ENCODE measurements around the gene NDOR1.
"Not testable (repeated sequence)": the region's sequence is repeated elsewhere in the genome, so short reads cannot be mapped to it uniquely, and the experiment has no call there.

The NDOR1 gene

GRCh38 chr9:137233143-137233980 lies 27.9 kb downstream of the NDOR1 start:
- no peak for DNase-seq

GRCh38 chr9:137234055-137234697 lies 28.7 kb downstream of the NDOR1 start:
- DNase-seq: no peak

- DNase-seq: no peak
Measured at GRCh38 chr9:137234758-137235423, 29.4 kb downstream of the NDOR1 start.

GRCh38 chr9:137235424-137236237 lies 30.1 kb downstream of the NDOR1 start:
- no peak for DNase-seq

GRCh38 chr9:137236238-137236935 lies 30.9 kb downstream of the NDOR1 start:
- DNase-seq: peak; percentile 97

GRCh38 chr9:137236936-137237421 lies 31.5 kb downstream of the NDOR1 start:
- no peak for DNase-seq

GRCh38 chr9:137237759-137238726 lies 32.5 kb downstream of the NDOR1 start:
- no peak for DNase-seq

GRCh38 chr9:137239541-137240200 lies 34.2 kb downstream of the NDOR1 start:
- not testable (repeated sequence) for DNase-seq

GRCh38 chr9:137240318-137240840 lies 34.9 kb downstream of the NDOR1 start:
- DNase-seq: no peak

GRCh38 chr9:137240841-137241489 lies 35.5 kb downstream of the NDOR1 start, which contains the start of gene TUBB4B:
Gene TUBB4B (plus strand): TSS chr9:137241287. CDS start chr9:137241361, 74 bp downstream.
- DNase-seq: peak; percentile 97

- DNase-seq: peak; percentile 85
Measured at GRCh38 chr9:137241490-137242268, 36.2 kb downstream of the NDOR1 start.

- no peak for DNase-seq
Measured at GRCh38 chr9:137242269-137243203, 37.0 kb downstream of the NDOR1 start.

GRCh38 chr9:137243266-137243625 lies 37.7 kb downstream of the NDOR1 start:
- DNase-seq: not testable (repeated sequence)

GRCh38 chr9:137243626-137244485 lies 38.4 kb downstream of the NDOR1 start:
- peak; percentile 77 for DNase-seq

GRCh38 chr9:137244486-137245449 lies 39.3 kb downstream of the NDOR1 start:
- DNase-seq: no peak
